Measurements from ENCODE around the gene NACA2. TPM values are rescaled to one million over a fixed set of nuclear protein-coding genes. Genes with fewer than 3 reads are reported as not detected.

NACA2 gene
- total and polyA plus RNA-seq, 2 of the 8 experiments (the other 6 are each of a cell fraction or from before 2014, with no cell fraction given) = not detected

GRCh38 chr17:61586031-61586566 lies 4.9 kb downstream of the NACA2 start:
- Histone ChIP-seq H2BK15ac (ENCODE audit: low read length) (no peak overlapping the region), H2AK5ac (ENCODE audit: low read depth, low read length) (no peak overlapping the region), H4K8ac (ENCODE audit: extremely low read depth, insufficient read depth, low read length) (no peak overlapping the region), H2BK20ac (ENCODE audit: low read length) (no peak overlapping the region), H2BK5ac (ENCODE audit: low read depth, low read length) (no peak overlapping the region), H2BK12ac (ENCODE audit: low read depth, low read length) (no peak overlapping the region), H3K27ac (ENCODE audit: low read depth, low read length) (no peak overlapping the region), H3K36me3 (ENCODE audit: control insufficient read depth in 2 of 4, insufficient read depth in 4 of 4, low read length in 3 of 4) (no peaks in the 10 kb centered on the region), H3K4me2 (ENCODE audit: insufficient read depth in 1 of 2, low read depth in 2 of 2, low read length in 2 of 2) (no peak overlapping the region), H3K9me3 (ENCODE audit: insufficient read depth in 2 of 2, low read depth in 1 of 2, low read length in 1 of 2) (no peaks in the 10 kb centered on the region), H3K23me2 (ENCODE audit: low read depth, low read length) (no peaks in the 10 kb centered on the region), H3K4me1 (replicated peaks in 1 of 4; ENCODE audit: control insufficient read depth in 3 of 4, insufficient read depth in 4 of 4, low read length in 3 of 4) (no peaks in the 10 kb centered on the region), H3K14ac (ENCODE audit: insufficient read length) (no peak overlapping the region), H3K79me2 (ENCODE audit: control insufficient read depth in 1 of 2, insufficient read depth in 2 of 2, low read length in 2 of 2) (no peaks in the 10 kb centered on the region), H2BK120ac (replicated peaks; ENCODE audit: low read depth, low read length) (no peak overlapping the region), H3K56ac (replicated peaks; ENCODE audit: insufficient read length, low read depth, low read length) (no peak overlapping the region), H2AFZ (ENCODE audit: low read length) (no peak overlapping the region), H4K20me1 (replicated peaks in 1 of 2; ENCODE audit: control insufficient read depth in 1 of 2, insufficient read depth in 2 of 2, low read length in 2 of 2) (no peaks in the 10 kb centered on the region), H3K18ac (ENCODE audit: extremely low read depth, low read length) (no peak overlapping the region), H3K4ac (replicated peaks; ENCODE audit: insufficient read length, low read depth, low read length) (no peak overlapping the region), H3K27me3 (replicated peaks in 1 of 4; ENCODE audit: control insufficient read depth in 3 of 4, extremely low read depth in 1 of 4, insufficient read depth in 3 of 4, low read length in 3 of 4) (no peaks in the 10 kb centered on the region), H3K4me3 (ENCODE audit: extremely low read depth in 1 of 4, insufficient read depth in 2 of 4, low read depth in 3 of 4, low read length in 4 of 4) (no peak overlapping the region), H3K23ac (ENCODE audit: insufficient read length) (no peak overlapping the region), H3K79me1 (ENCODE audit: low read depth, low read length) (no peaks in the 10 kb centered on the region), H4K91ac (replicated peaks; ENCODE audit: insufficient read length, low read length) (no peak overlapping the region), H4K5ac (ENCODE audit: insufficient read length, low read depth, low read length) (no peak overlapping the region), H3K9ac (replicated peaks in 1 of 4; ENCODE audit: extremely low read depth in 1 of 4, low read depth in 3 of 4, low read length in 3 of 4) (no peak overlapping the region)
- ChIA-PET POLR2A (ENCODE audit: partially characterized antibody) (no interaction called here), CTCF (ENCODE audit: partially characterized antibody) (interaction anchor here (0.6 to 2.2 kb wide), 2 partner anchors 15 to 49 kb away, joined by 3 to 7 read pairs; no protein-coding TSS in a partner anchor)
- DNase-seq (ENCODE audit: low read depth in 1 of 2, low spot score in 2 of 2) (no peak), FAIRE-seq (no peak)
- TF ChIP-seq MAFK (IDR thresholded peaks at IDR 0.05; ENCODE audit: low read depth, low read length) (no peak), POLR2AphosphoS5 (IDR thresholded peaks at IDR 0.05; ENCODE audit: low read depth, low read length) (no peak), POLR2A (IDR thresholded peaks at IDR 0.05; ENCODE audit: control extremely low read depth in 1 of 2, low read depth in 2 of 2, low read length in 2 of 2) (no peak), TBP (IDR thresholded peaks at IDR 0.05; ENCODE audit: low read depth, low read length) (no peak), E2F6 (IDR thresholded peaks at IDR 0.05) (no peak), KDM4A (IDR thresholded peaks at IDR 0.05; ENCODE audit: low read depth, low read length, severe bottlenecking) (no peak), ZNF274 (IDR thresholded peaks at IDR 0.05; ENCODE audit: borderline replicate concordance, extremely low read depth, low read length) (no peak), SIN3A (conservative IDR thresholded peaks at IDR 0.05 in 1 of 2, IDR thresholded peaks at IDR 0.05 in 1 of 2; ENCODE audit: low read depth in 1 of 2, low read length in 2 of 2) (no peak), JUN (IDR thresholded peaks at IDR 0.05; ENCODE audit: low read depth, low read length) (no peak), HDAC2 (IDR thresholded peaks at IDR 0.05; ENCODE audit: borderline replicate concordance in 1 of 2, low read depth in 2 of 2, low read length in 2 of 2) (no peak), ASH2L (IDR thresholded peaks at IDR 0.05; ENCODE audit: low read length) (no peak), BRCA1 (IDR thresholded peaks at IDR 0.05; ENCODE audit: low read depth, low read length) (no peak)
- 83% methylated on average over 4 of the region's 4 CpGs; no CpG with 5 or more reads in 1 of the 2 experiments for WGBS, 2 experiments (ENCODE audit: extremely low coverage in 1 of 2, insufficient coverage in 1 of 2, insufficient read length in 1 of 2, insufficient replicate concordance in 2 of 2, low coverage in 1 of 2, low lambda C conversion rate in 2 of 2, missing lambda C conversion rate in 1 of 2)
